Endothelial cell of umbilical vein (primary cell): ENCODE measurements around the gene NBEA. TPM values are rescaled to one million over a fixed set of nuclear protein-coding genes. Genes with fewer than 3 reads are reported as not detected.

ENCODE experiments used
- BruUV-seq: library from RNA; stranded (reverse); fragments of 400-500 nt; replicated peaks from 2 replicates; lab custom pipeline; 2021; lab: Mats Ljungman, UMichigan
- CTCF ChIA-PET: fragments of 300-600, 350-600 bp; sonication (Branson Sonifier 250); formaldehyde crosslinking; loops from one replicate; lab custom pipeline; 2021; ENCODE audit warnings: antibody characterized with exemption, inconsistent platforms; lab: Charles Lee
- POLR2A ChIA-PET: fragments of 300-600, 350-600 bp; sonication (Branson Sonifier 250); formaldehyde crosslinking; loops from one replicate; lab custom pipeline; 2021; ENCODE audit warnings: antibody characterized with exemption, inconsistent platforms; lab: Charles Lee
- DNase-seq: peaks from one replicate; pipeline ENCODE4 v3.0.0-alpha.2; 2011; ENCODE audit warnings: low read depth, low spot score
- FAIRE-seq: peaks from 2 replicates; lab custom pipeline; 2011; peaks lifted over from hg19 to GRCh38; lab: Jason Lieb, UNC
- H2AFZ ChIP-seq: 2 replicates; pipeline ENCODE4 v1.6.0; 2012; ENCODE audit warnings: low read depth, low read length, control low read depth, inconsistent platforms
- H3K27ac ChIP-seq: 2 replicates; pipeline ENCODE4 v1.5.1; 2011; ENCODE audit warnings: low read depth, mild to moderate bottlenecking, control low read depth, low read length, moderate library complexity; ENCODE audit not compliant: insufficient read depth
- H3K27me3 ChIP-seq, 2 experiments: 2 replicates each; pipeline versions ENCODE4 v1.6.0 to v1.6.1; 2011; ENCODE audit warnings: low read length in 2 of 2, mixed read lengths in 1 of 2; ENCODE audit not compliant: control insufficient read depth in 2 of 2, insufficient read depth in 2 of 2
- H3K36me3 ChIP-seq, 2 experiments: 2 replicates in 1 of 2; 3 replicates in 1 of 2; pipeline ENCODE4 v1.5.1; 2011; ENCODE audit warnings: low read length in 2 of 2, mild to moderate bottlenecking in 1 of 2, moderate library complexity in 1 of 2; ENCODE audit not compliant: control insufficient read depth in 2 of 2, insufficient read depth in 2 of 2; ENCODE audit errors: extremely low read depth in 1 of 2
- H3K4me1 ChIP-seq: 3 replicates; pipeline ENCODE4 v1.5.1; 2011; ENCODE audit warnings: mild to moderate bottlenecking, low read length; ENCODE audit not compliant: control insufficient read depth, insufficient read depth; ENCODE audit errors: extremely low read depth
- H3K4me2 ChIP-seq: 2 replicates; pipeline ENCODE4 v1.6.1; 2011; ENCODE audit warnings: low read length, control low read depth, mixed read lengths; ENCODE audit not compliant: insufficient read depth
- H3K4me3 ChIP-seq, 3 experiments: fragments of 200-600 bp in 1 of 3; sonication (generic), shearing (Covaris generic) in 1 of 3; replicated peaks in 1 of 3; 2 replicates each; pipeline ENCODE4 v1.5.1; 2011 to 2016; ENCODE audit warnings: control low read depth in 3 of 3, low read length in 3 of 3, mild to moderate bottlenecking in 2 of 3, inconsistent platforms in 1 of 3, low read depth in 1 of 3, moderate library complexity in 1 of 3; ENCODE audit not compliant: insufficient read depth in 1 of 3
- H3K79me2 ChIP-seq: 2 replicates; pipeline ENCODE4 v1.6.0; 2012; ENCODE audit warnings: low read length, inconsistent platforms; ENCODE audit not compliant: control insufficient read depth, insufficient read depth
- H3K9ac ChIP-seq: replicated peaks from 2 replicates; pipeline ENCODE3; 2011; ENCODE audit warnings: low read length, control low read depth; ENCODE audit not compliant: insufficient read depth; ENCODE audit errors: extremely low read depth
- H3K9me1 ChIP-seq: replicated peaks from 3 replicates; pipeline ENCODE4 v1.6.0; 2011; ENCODE audit warnings: mild to moderate bottlenecking, low read length; ENCODE audit not compliant: control insufficient read depth, insufficient read depth; ENCODE audit errors: extremely low read depth
- H3K9me3 ChIP-seq: replicated peaks from 2 replicates; pipeline ENCODE4 v1.5.1; 2012; ENCODE audit warnings: low read length, inconsistent platforms; ENCODE audit not compliant: control insufficient read depth, insufficient read depth
- H4K20me1 ChIP-seq: replicated peaks from 2 replicates; pipeline ENCODE3; 2011; ENCODE audit warnings: mild to moderate bottlenecking, low read length; ENCODE audit not compliant: control insufficient read depth, insufficient read depth; ENCODE audit errors: extremely low read depth
- CTCF ChIP-seq, 2 donors: IDR thresholded peaks; 1 replicate in 1 of 2; 2 replicates in 1 of 2; pipeline ENCODE4 v1.5.1; 2011; ENCODE audit warnings: low read length in 2 of 2, mild to moderate bottlenecking in 2 of 2, moderate library complexity in 2 of 2, control low read depth in 1 of 2, inconsistent platforms in 1 of 2, low read depth in 1 of 2; ENCODE audit not compliant: insufficient read depth in 1 of 2; ENCODE audit errors: extremely low read depth in 1 of 2
- EZH2 ChIP-seq: IDR thresholded peaks from 2 replicates; pipeline ENCODE4 v1.6.1; 2012; ENCODE audit warnings: borderline replicate concordance, low read depth, mild to moderate bottlenecking, moderate library complexity, low read length, inconsistent platforms; ENCODE audit not compliant: severe bottlenecking
- FOS ChIP-seq: IDR thresholded peaks from 2 replicates; pipeline ENCODE4 v1.6.1; 2011; ENCODE audit warnings: mild to moderate bottlenecking, low read length, moderate library complexity, borderline replicate concordance; ENCODE audit not compliant: insufficient read depth
- GATA2 ChIP-seq: IDR thresholded peaks from 2 replicates; pipeline ENCODE4 v1.7.0; 2011; ENCODE audit warnings: low read depth, mild to moderate bottlenecking, moderate library complexity, mixed read lengths, low read length; ENCODE audit not compliant: insufficient read length, insufficient read depth
- JUN ChIP-seq: IDR thresholded peaks from 2 replicates; pipeline ENCODE4 v1.6.1; 2011; ENCODE audit warnings: borderline replicate concordance, low read depth; ENCODE audit not compliant: insufficient read length, insufficient read depth
- MAX ChIP-seq: IDR thresholded peaks from 2 replicates; pipeline ENCODE4 v1.6.1; 2011; ENCODE audit not compliant: insufficient read depth, insufficient read length
- MYC ChIP-seq: IDR thresholded peaks from one replicate; pipeline ENCODE4 v1.6.1; 2011; ENCODE audit warnings: mild to moderate bottlenecking, low read depth, low read length
- POLR2A ChIP-seq: IDR thresholded peaks from 2 replicates; pipeline ENCODE4 v1.6.1; 2012; ENCODE audit warnings: low read depth, mild to moderate bottlenecking, control low read depth, low read length
- POLR2AphosphoS5 ChIP-seq: IDR thresholded peaks from 2 replicates; pipeline ENCODE4 v1.6.1; 2012; ENCODE audit warnings: low read depth, mild to moderate bottlenecking, control low read depth, low read length, moderate library complexity; ENCODE audit not compliant: insufficient read depth
- dilution Hi-C: fragments of 300-500 bp; cut with MboI; formaldehyde crosslinking; loops from one replicate; pipeline ENCODE4 v1.15.0; 2019; ENCODE audit warnings: low sequenced_read_pairs; ENCODE audit not compliant: extremely low pct_ligation_motif_present
- intact Hi-C: fragments of 100-400 bp; cut with micrococcal nuclease; formaldehyde crosslinking; loops from one replicate; pipeline ENCODE4 v1.10.0; 2022
- polyA plus RNA-seq, 4 experiments: library from polyadenylated mRNA; depleted of rRNA in 3 of 4; stranded (reverse) in 3 of 4; unstranded in 1 of 4; fragments of >200 nt; gene quantifications; 2 replicates each; pipeline versions ENCODE4 v1.2.1 to v1.2.3, GENCODE V29; 2011 to 2012; ENCODE audit warnings: missing spikeins in 1 of 4
- total RNA-seq: library from RNA; stranded (reverse); gene quantifications from 2 replicates; pipeline ENCODE4 v1.2.3, GENCODE V29; 2021

The NBEA gene
- total and polyA plus RNA-seq, 2 donors (not counting 3 experiments of a cell fraction or from before 2014, with no cell fraction given) = 3.0 to 4.8 TPM

GRCh38 chr13:35144166-35144890, 202.3 kb downstream of the NBEA start:
- H3K36me3 ChIP-seq = no peaks in the 10 kb centered on the region
- no peaks in the 10 kb centered on the region for H3K9me3 ChIP-seq
- H3K4me1 ChIP-seq = peaks cover 22% of the 10 kb centered on the region
- dilution Hi-C loops (no loop called here), intact Hi-C loops (no loop called here)
- TF ChIP-seq EZH2 (no peak), POLR2A (no peak), GATA2 (peak; percentile 82), MYC (no peak), POLR2AphosphoS5 (no peak), MAX (no peak), CTCF (IDR thresholded peaks at IDR 0.05; ENCODE audit: extremely low read depth in 1 of 2, insufficient read depth in 1 of 2, low read depth in 1 of 2, low read length in 2 of 2) (no peak), JUN (peak; percentile 34), FOS (peak; percentile 81)
- no peak overlapping the region for H3K4me3 ChIP-seq
- no peaks in the 10 kb centered on the region for H4K20me1 ChIP-seq
- DNase-seq = peak; percentile 28
- peak overlapping the region; percentile 1 for H3K4me2 ChIP-seq
- no peak overlapping the region for H3K27ac ChIP-seq
- H3K27me3 ChIP-seq = no peaks in the 10 kb centered on the region
- peak overlapping the region; percentile 26 for H2AFZ ChIP-seq
- CTCF ChIA-PET = interaction anchor here (1.1 kb wide), 1 partner anchor 1344 kb away, joined by 3 read pairs; no protein-coding TSS in a partner anchor
- H3K9me1 ChIP-seq = no peaks in the 10 kb centered on the region
- no TSS peak for BruUV-seq
- peak; percentile 24 for FAIRE-seq
- H3K79me2 ChIP-seq = no peaks in the 10 kb centered on the region
- H3K9ac ChIP-seq = no peak overlapping the region
- POLR2A ChIA-PET = no interaction called here
